HFF-Myc (cell line): ENCODE measurements around the gene TRPM2.

Experiments
- DNase-seq: peaks from one replicate; pipeline ENCODE4 v3.0.0-alpha.2; 2011; ENCODE audit warnings: low read depth; ENCODE audit errors: extremely low read depth
- H3K4me3 ChIP-seq: replicated peaks from 2 replicates; pipeline ENCODE4 v1.5.1; 2011; ENCODE audit warnings: low read depth, mild to moderate bottlenecking, control low read depth, low read length
- CTCF ChIP-seq: IDR thresholded peaks from 2 replicates; pipeline ENCODE4 v1.5.1; 2012; ENCODE audit warnings: mild to moderate bottlenecking, low read depth, low read length, control low read depth; ENCODE audit errors: missing control alignments

TRPM2 gene

GRCh38 chr21:44428281-44428960, 75.0 kb downstream of the TRPM2 start:
- no peak for TF ChIP-seq CTCF
- DNase-seq, result no peak

GRCh38 chr21:44429894-44430293, 76.5 kb downstream of the TRPM2 start:
- no peak overlapping the region for H3K4me3 ChIP-seq
- no peak for TF ChIP-seq CTCF
- no peak for DNase-seq

More at GRCh38 chr21:44428281-44428960, 75.0 kb downstream of the TRPM2 start:
- H3K4me3 ChIP-seq, result no peak overlapping the region

- no peak for TF ChIP-seq CTCF
- no peak overlapping the region for H3K4me3 ChIP-seq
- no peak for DNase-seq
Measured at GRCh38 chr21:44431300-44431699, 77.9 kb downstream of the TRPM2 start.

- no peak overlapping the region for H3K4me3 ChIP-seq
- DNase-seq, result no peak
- TF ChIP-seq CTCF, result no peak
Measured at GRCh38 chr21:44432841-44433790, 79.7 kb downstream of the TRPM2 start.

- H3K4me3 ChIP-seq, result no peak overlapping the region
- TF ChIP-seq CTCF, result no peak
- no peak for DNase-seq
Measured at GRCh38 chr21:44433791-44434567, 80.6 kb downstream of the TRPM2 start.

GRCh38 chr21:44434568-44434925, 81.1 kb downstream of the TRPM2 start:
- TF ChIP-seq CTCF, result no peak
- H3K4me3 ChIP-seq, result no peak overlapping the region
- DNase-seq, result no peak
